Activated T-helper 17 cell treated with anti-CD3 and anti-CD28 coated beads, Interleukin-2, amount 50 U/mL, for 72 hours (primary cell): Measurements from ENCODE around the gene BIVM. TPM values are rescaled to one million over a fixed set of nuclear protein-coding genes. Genes with fewer than 3 reads are reported as not detected.
A peak's percentile ranks its signal among the peaks of the same experiment; 100 is the strongest.

ENCODE experiments used
- ATAC-seq: fragments of 150-1000 bp; cut with Tn5 transposase; replicated peaks from 2 replicates; pipeline ENCODE4 v1.10.0; 2021; ENCODE audit warnings: mild to moderate bottlenecking, moderate library complexity
- H3K27ac Mint-ChIP-seq: one replicate; pipeline ENCODE4 v1.8.0; 2022; ENCODE audit warnings: mixed read lengths
- H3K27me3 Mint-ChIP-seq: one replicate; pipeline ENCODE4 v1.8.0; 2022; ENCODE audit warnings: mixed read lengths
- H3K36me3 Mint-ChIP-seq: one replicate; pipeline ENCODE4 v1.8.0; 2022; ENCODE audit warnings: low read depth, mild to moderate bottlenecking, mixed read lengths
- H3K4me1 Mint-ChIP-seq: one replicate; pipeline ENCODE4 v1.8.0; 2022; ENCODE audit warnings: mixed read lengths
- H3K4me3 Mint-ChIP-seq: one replicate; pipeline ENCODE4 v1.8.0; 2022; ENCODE audit warnings: mild to moderate bottlenecking, mixed read lengths
- H3K9me3 Mint-ChIP-seq: one replicate; pipeline ENCODE4 v1.8.0; 2022; ENCODE audit warnings: mixed read lengths
- total RNA-seq, 2 donors: library from RNA; stranded (reverse); gene quantifications; one replicate each; pipeline ENCODE4 v1.2.3, GENCODE V29; 2022

The BIVM gene
- total RNA-seq, 2 donors from 2014 or later, result 10.1 to 19.5 TPM

- Mint-ChIP-seq H3K36me3 (peaks cover 96% of the 10 kb centered on the region), H3K9me3 (no peaks in the 10 kb centered on the region), H3K4me3 (peak overlapping the region; percentile 9), H3K27ac (peak overlapping the region; percentile 72), H3K27me3 (no peaks in the 10 kb centered on the region), H3K4me1 (peaks cover 15% of the 10 kb centered on the region)
- no peak for ATAC-seq
Observed at GRCh38 chr13:102872131-102872530, 73.2 kb downstream of the BIVM start.

- ATAC-seq, result peak; percentile 37
- Mint-ChIP-seq H3K9me3 (no peaks in the 10 kb centered on the region), H3K27me3 (no peaks in the 10 kb centered on the region), H3K4me3 (peak overlapping the region; percentile 9), H3K36me3 (peaks cover 96% of the 10 kb centered on the region), H3K27ac (peak overlapping the region; percentile 72), H3K4me1 (peaks cover 15% of the 10 kb centered on the region)
Observed at GRCh38 chr13:102872531-102872930, 73.6 kb downstream of the BIVM start.

- peak; percentile 88 for ATAC-seq
- Mint-ChIP-seq H3K4me1 (peaks cover 15% of the 10 kb centered on the region), H3K36me3 (peaks cover 91% of the 10 kb centered on the region), H3K27ac (no peak overlapping the region), H3K27me3 (no peaks in the 10 kb centered on the region), H3K9me3 (no peaks in the 10 kb centered on the region), H3K4me3 (no peak overlapping the region)
Observed at GRCh38 chr13:102873653-102874052, 74.7 kb downstream of the BIVM start.

- Mint-ChIP-seq H3K4me3 (no peak overlapping the region), H3K27ac (no peak overlapping the region), H3K9me3 (no peaks in the 10 kb centered on the region), H3K36me3 (peaks cover 75% of the 10 kb centered on the region), H3K27me3 (no peaks in the 10 kb centered on the region), H3K4me1 (peaks cover 13% of the 10 kb centered on the region)
- ATAC-seq, result no peak
Observed at GRCh38 chr13:102875256-102875655, 76.3 kb downstream of the BIVM start.

- H3K27me3 Mint-ChIP-seq, result no peaks in the 10 kb centered on the region
- no peak overlapping the region for H3K4me3 Mint-ChIP-seq
- H3K27ac Mint-ChIP-seq, result no peak overlapping the region
- H3K36me3 Mint-ChIP-seq, result peaks cover 58% of the 10 kb centered on the region
- no peaks in the 10 kb centered on the region for H3K9me3 Mint-ChIP-seq
- ATAC-seq, result no peak
- peaks cover 8% of the 10 kb centered on the region for H3K4me1 Mint-ChIP-seq
Observed at GRCh38 chr13:102877303-102877702, 78.4 kb downstream of the BIVM start.

GRCh38 chr13:102878481-102878880 is 79.6 kb downstream of the BIVM start:
- no peak for ATAC-seq
- Mint-ChIP-seq H3K4me3 (no peak overlapping the region), H3K9me3 (no peaks in the 10 kb centered on the region), H3K27me3 (no peaks in the 10 kb centered on the region), H3K36me3 (peaks cover 46% of the 10 kb centered on the region), H3K4me1 (peaks cover 6% of the 10 kb centered on the region), H3K27ac (no peak overlapping the region)

GRCh38 chr13:102879793-102880499 is 81.0 kb downstream of the BIVM start:
- Mint-ChIP-seq H3K27ac (no peak overlapping the region), H3K9me3 (no peaks in the 10 kb centered on the region), H3K27me3 (no peaks in the 10 kb centered on the region), H3K36me3 (peaks cover 32% of the 10 kb centered on the region), H3K4me1 (peaks cover 6% of the 10 kb centered on the region), H3K4me3 (no peak overlapping the region)
- no peak for ATAC-seq

GRCh38 chr13:102881819-102882686 is 83.1 kb downstream of the BIVM start:
- H3K4me3 Mint-ChIP-seq, result no peak overlapping the region
- peaks cover 11% of the 10 kb centered on the region for H3K36me3 Mint-ChIP-seq
- peaks cover 5% of the 10 kb centered on the region for H3K4me1 Mint-ChIP-seq
- H3K27me3 Mint-ChIP-seq, result no peaks in the 10 kb centered on the region
- no peak overlapping the region for H3K27ac Mint-ChIP-seq
- no peak for ATAC-seq
- H3K9me3 Mint-ChIP-seq, result no peaks in the 10 kb centered on the region

Other genes starting within 250 kb of the BIVM start
- gene TPP2, start 202.1 kb upstream of the BIVM start, total RNA-seq, result 10 to 100 TPM; 57.2 to 71.4 TPM
- gene METTL21C, start 104.1 kb upstream of the BIVM start, total RNA-seq, result not detected
- 10 to 100 TPM; 20.0 to 26.3 TPM for gene TEX30, start 25.3 kb upstream of the BIVM start, total RNA-seq
- 1 to 10 TPM; 2.1 to 5.6 TPM for gene POGLUT2, start 143 bp upstream of the BIVM start, total RNA-seq
- gene ERCC5, start 46.9 kb downstream of the BIVM start, total RNA-seq, result 10 to 100 TPM; 65.9 to 95.5 TPM